Thyroid gland (tissue), 4 donors: ENCODE data around the gene HIVEP3. TPM values are rescaled to one million over a fixed set of nuclear protein-coding genes. Genes with fewer than 3 reads are reported as not detected.
A peak's percentile ranks its signal among the peaks of the same experiment; 100 is the strongest.

ENCODE experiments used
- DNase-seq, 2 donors: peaks; one replicate each; pipeline ENCODE4 v3.0.0-alpha.2; 2019
- H3K27ac ChIP-seq, 3 donors: fragments of 200-600 bp; sonication (generic); 1 replicate in 2 of 3; 2 replicates in 1 of 3; pipeline ENCODE4 v1.5.1; 2016 to 2019; ENCODE audit warnings: mild to moderate bottlenecking in 1 of 3, moderate library complexity in 1 of 3
- H3K27me3 ChIP-seq: fragments of 200-600 bp; sonication (generic); one replicate; pipeline ENCODE4 v1.5.1; 2019
- H3K36me3 ChIP-seq, 2 donors: fragments of 200-600 bp; sonication (generic); one replicate each; pipeline ENCODE4 v1.5.1; 2016 to 2019
- H3K4me1 ChIP-seq, 2 donors: fragments of 200-600 bp; sonication (generic); one replicate each; pipeline ENCODE4 v1.5.1; 2017 to 2019
- H3K4me3 ChIP-seq, 3 donors: fragments of 200-600 bp; sonication (generic); replicated peaks in 1 of 3; 1 replicate in 2 of 3; 2 replicates in 1 of 3; pipeline ENCODE4 v1.5.1; 2016; ENCODE audit warnings: mild to moderate bottlenecking in 1 of 3
- H3K9me3 ChIP-seq: fragments of 200-600 bp; sonication (generic); one replicate; pipeline ENCODE4 v1.5.1; 2017
- CTCF ChIP-seq, 6 experiments: fragments of 200-600 bp in 3 of 6; fragments of 450-650 bp in 3 of 6; sonication (generic) in 3 of 6; IDR thresholded peaks; one replicate each; pipeline ENCODE4 v1.5.1; 2016 to 2019; ENCODE audit warnings: antibody characterized with exemption in 6 of 6, mild to moderate bottlenecking in 2 of 6, inconsistent platforms in 1 of 6, moderate library complexity in 1 of 6
- POLR2A ChIP-seq, 2 donors: fragments of 450-650 bp; IDR thresholded peaks; one replicate each; pipeline ENCODE4 v1.6.1; 2017; ENCODE audit warnings: antibody characterized with exemption in 2 of 2, mild to moderate bottlenecking in 2 of 2, moderate library complexity in 1 of 2
- WGBS, 2 donors: methylation state at CpG; one replicate each; pipeline ENCODE4 v1.1.5; 2017; 5-methylcytosine and 5-hydroxymethylcytosine counted together
- intact Hi-C: fragments of 100-400 bp; cut with DNase I; formaldehyde crosslinking; loops from one replicate; pipeline ENCODE4 v1.15.1; 2023
- total RNA-seq, 4 donors: library from RNA; depleted of rRNA; stranded (reverse); fragments of >200 nt; gene quantifications; one replicate each; pipeline ENCODE4 v1.2.3, GENCODE V29; 2016

HIVEP3 gene
- total RNA-seq, 4 donors from 2014 or later: 9.7 to 13.5 (median 12.5) TPM

- peak; percentile 54 to 95 (median 84) for TF ChIP-seq CTCF (IDR thresholded peaks at IDR 0.05)
- TF ChIP-seq POLR2A (IDR thresholded peaks at IDR 0.05): peak in 1 of 2 donors; percentile 8
- H3K4me3 ChIP-seq: peak overlapping the region in 1 of 3 donors; percentile 20
- H3K4me1 ChIP-seq: peaks cover 8 to 29% of the 10 kb centered on the region in 2 donors
- no peak overlapping the region for H3K27ac ChIP-seq
- H3K36me3 ChIP-seq: no peaks in the 10 kb centered on the region
- WGBS, 2 donors: 19% methylated on average over 34 to 43 of the region's 53 CpGs
- H3K9me3 ChIP-seq: no peaks in the 10 kb centered on the region
- peak; percentile 92 to 94 for DNase-seq
- H3K27me3 ChIP-seq: no peaks in the 10 kb centered on the region
- intact Hi-C loops: no loop called here
Measured at GRCh38 chr1:41516168-41517061, 402.3 kb downstream of the HIVEP3 start.

GRCh38 chr1:41515778-41516167 lies 402.9 kb downstream of the HIVEP3 start:
- no peak overlapping the region for H3K4me3 ChIP-seq
- no peaks in the 10 kb centered on the region for H3K27me3 ChIP-seq
- peaks cover 8 to 29% of the 10 kb centered on the region in 2 donors for H3K4me1 ChIP-seq
- intact Hi-C loops: no loop called here
- H3K36me3 ChIP-seq: no peaks in the 10 kb centered on the region
- H3K9me3 ChIP-seq: no peaks in the 10 kb centered on the region
- no peak for DNase-seq
- TF ChIP-seq CTCF (IDR thresholded peaks at IDR 0.05) (no peak), POLR2A (IDR thresholded peaks at IDR 0.05) (no peak)
- 33 to 49% methylated on average over 2 of the region's 6 CpGs for WGBS, 2 donors
- peak overlapping the region in 1 of 3 donors; percentile 51 for H3K27ac ChIP-seq

- peaks cover 8 to 29% of the 10 kb centered on the region in 2 donors for H3K4me1 ChIP-seq
- H3K4me3 ChIP-seq: no peak overlapping the region
- intact Hi-C loops: no loop called here
- WGBS, 2 donors: 49 to 79% methylated on average over 3 to 5 of the region's 5 CpGs
- peak; percentile 76 to 83 for DNase-seq
- no peaks in the 10 kb centered on the region for H3K36me3 ChIP-seq
- peak overlapping the region in 1 of 3 donors; percentile 51 for H3K27ac ChIP-seq
- TF ChIP-seq CTCF (IDR thresholded peaks at IDR 0.05): peak in 1 of 6 experiments; percentile 13
- TF ChIP-seq POLR2A (IDR thresholded peaks at IDR 0.05): no peak
- H3K9me3 ChIP-seq: no peaks in the 10 kb centered on the region
- H3K27me3 ChIP-seq: no peaks in the 10 kb centered on the region
Measured at GRCh38 chr1:41515131-41515678, 403.5 kb downstream of the HIVEP3 start.

GRCh38 chr1:41514381-41514780 lies 404.3 kb downstream of the HIVEP3 start:
- no peak for TF ChIP-seq POLR2A (IDR thresholded peaks at IDR 0.05)
- no peak for TF ChIP-seq CTCF (IDR thresholded peaks at IDR 0.05)
- H3K27ac ChIP-seq: peak overlapping the region in 1 of 3 donors; percentile 51
- H3K4me3 ChIP-seq: no peak overlapping the region
- H3K27me3 ChIP-seq: no peaks in the 10 kb centered on the region
- H3K9me3 ChIP-seq: no peaks in the 10 kb centered on the region
- DNase-seq: no peak
- no peaks in the 10 kb centered on the region for H3K36me3 ChIP-seq
- 91% methylated on average over 6 to 8 of the region's 8 CpGs for WGBS, 2 donors
- H3K4me1 ChIP-seq: peaks cover 8 to 29% of the 10 kb centered on the region in 2 donors
- intact Hi-C loops: no loop called here

GRCh38 chr1:41513383-41513735 lies 405.4 kb downstream of the HIVEP3 start:
- intact Hi-C loops: no loop called here

More at GRCh38 chr1:41513383-41513735, 405.4 kb downstream of the HIVEP3 start:
- TF ChIP-seq CTCF (IDR thresholded peaks at IDR 0.05): peak in 1 of 6 experiments; percentile 10
- TF ChIP-seq POLR2A (IDR thresholded peaks at IDR 0.05): no peak
- 88 to 89% methylated on average over 7 to 9 of the region's 17 CpGs for WGBS, 2 donors
- Histone ChIP-seq H3K27me3 (no peaks in the 10 kb centered on the region), H3K9me3 (no peaks in the 10 kb centered on the region), H3K4me1 (peaks cover 8 to 29% of the 10 kb centered on the region in 2 donors), H3K27ac (no peak overlapping the region), H3K4me3 (no peak overlapping the region), H3K36me3 (no peaks in the 10 kb centered on the region)
- DNase-seq: no peak
